CD4-positive, CD25-positive, alpha-beta regulatory T cell (primary cell): Measurements from ENCODE around the gene CAPNS2. TPM values are rescaled to one million over a fixed set of nuclear protein-coding genes. Genes with fewer than 3 reads are reported as not detected.

Source experiments
- ATAC-seq, 2 donors: fragments of 150-1000 bp; cut with Tn5 transposase; one replicate each; pipeline ENCODE4 v1.10.0; 2021; ENCODE audit warnings: low read depth in 2 of 2, moderate number of reproducible peaks in 2 of 2, moderate library complexity in 1 of 2
- DNase-seq, 3 donors: peaks; one replicate each; pipeline versions ENCODE4 v3.0.0 to v3.0.0-alpha.2; 2012 to 2022; ENCODE audit warnings: mixed read lengths in 1 of 3
- H3K27ac ChIP-seq: one replicate; pipeline ENCODE4 v1.7.0; 2013; ENCODE audit warnings: mild to moderate bottlenecking, low read length; ENCODE audit not compliant: insufficient read depth, poor library complexity, severe bottlenecking
- H3K27me3 ChIP-seq: one replicate; pipeline ENCODE4 v1.7.0; 2013; ENCODE audit warnings: low read length; ENCODE audit not compliant: control insufficient read depth, insufficient read depth
- H3K36me3 ChIP-seq: one replicate; pipeline ENCODE4 v1.7.0; 2013; ENCODE audit warnings: mild to moderate bottlenecking, low read length, moderate library complexity; ENCODE audit not compliant: control insufficient read depth, insufficient read depth
- H3K4me1 ChIP-seq: 2 replicates; pipeline ENCODE4 v1.7.0; 2013; ENCODE audit warnings: mild to moderate bottlenecking, low read length; ENCODE audit not compliant: insufficient read depth, control insufficient read depth, poor library complexity, severe bottlenecking
- H3K4me3 ChIP-seq: one replicate; pipeline ENCODE4 v1.7.0; 2013; ENCODE audit warnings: low read depth, mild to moderate bottlenecking, low read length, moderate library complexity
- H3K9me3 ChIP-seq, 2 experiments: 1 replicate in 1 of 2; 2 replicates in 1 of 2; pipeline ENCODE4 v1.7.0; 2013; ENCODE audit warnings: low read length in 2 of 2, mild to moderate bottlenecking in 1 of 2, moderate library complexity in 1 of 2; ENCODE audit not compliant: control insufficient read depth in 2 of 2
- H3K27ac Mint-ChIP-seq, 3 donors: one replicate each; pipeline ENCODE4 v1.8.0; 2020 to 2022; ENCODE audit warnings: mild to moderate bottlenecking in 3 of 3, mixed read lengths in 3 of 3, moderate library complexity in 2 of 3
- H3K27me3 Mint-ChIP-seq: one replicate; pipeline ENCODE4 v1.8.0; 2022; ENCODE audit warnings: mild to moderate bottlenecking, mixed read lengths
- H3K36me3 Mint-ChIP-seq: one replicate; pipeline ENCODE4 v1.8.0; 2020; ENCODE audit warnings: mixed read lengths
- H3K4me1 Mint-ChIP-seq, 4 donors: one replicate each; pipeline ENCODE4 v1.8.0; 2020 to 2022; ENCODE audit warnings: mixed read lengths in 4 of 4, mild to moderate bottlenecking in 1 of 4
- H3K4me3 Mint-ChIP-seq, 4 donors: one replicate each; pipeline ENCODE4 v1.8.0; 2020 to 2022; ENCODE audit warnings: mild to moderate bottlenecking in 4 of 4, mixed read lengths in 4 of 4, moderate library complexity in 3 of 4
- H3K9me3 Mint-ChIP-seq, 7 donors: one replicate each; pipeline ENCODE4 v1.8.0; 2020 to 2022; ENCODE audit warnings: mixed read lengths in 7 of 7, mild to moderate bottlenecking in 3 of 7, moderate library complexity in 2 of 7
- polyA plus RNA-seq, 4 donors: library from polyadenylated mRNA; unstranded; fragments of 300-500 nt; fragmentation: Illumina TruSeq; gene quantifications; one replicate each; pipeline ENCODE4 v1.2.3, GENCODE V29; 2021
- total RNA-seq: library from RNA; stranded (reverse); gene quantifications from one replicate; pipeline ENCODE4 v1.2.3, GENCODE V29; 2022

CAPNS2 gene
- total and polyA plus RNA-seq, 5 donors from 2014 or later: not detected

DNA sequence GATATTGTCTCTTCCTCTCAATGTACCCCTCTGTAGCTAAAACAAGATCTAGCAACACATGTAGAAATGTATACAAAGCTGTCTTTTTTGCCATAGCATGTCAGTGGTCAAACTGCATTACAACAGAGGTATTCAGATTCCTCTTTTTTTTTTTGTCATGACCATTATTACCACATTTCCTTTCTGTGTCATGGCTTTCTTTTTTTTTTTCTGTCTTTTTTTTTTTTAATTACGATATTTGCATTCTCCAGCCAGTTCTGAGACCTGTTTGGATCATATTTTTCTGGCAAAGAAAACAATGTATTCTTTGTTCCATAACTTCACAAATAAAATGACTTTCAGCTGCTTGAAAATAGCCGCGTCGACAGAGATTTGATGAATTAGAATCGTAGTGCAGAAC is 27.4 kb upstream of the CAPNS2 start:
- no peak for DNase-seq
- Histone ChIP-seq H3K9me3 (no peaks in the 10 kb centered on the region), H3K27me3 (no peaks in the 10 kb centered on the region), H3K27ac (no peak overlapping the region), H3K36me3 (no peaks in the 10 kb centered on the region), H3K4me1 (no peaks in the 10 kb centered on the region), H3K4me3 (no peak overlapping the region)
- ATAC-seq: no peak
- H3K4me3 Mint-ChIP-seq: no peak overlapping the region
- H3K9me3 Mint-ChIP-seq: no peaks in the 10 kb centered on the region
- no peak overlapping the region for H3K27ac Mint-ChIP-seq
- H3K27me3 Mint-ChIP-seq: no peaks in the 10 kb centered on the region
- no peaks in the 10 kb centered on the region for H3K4me1 Mint-ChIP-seq
- no peaks in the 10 kb centered on the region for H3K36me3 Mint-ChIP-seq

DNA sequence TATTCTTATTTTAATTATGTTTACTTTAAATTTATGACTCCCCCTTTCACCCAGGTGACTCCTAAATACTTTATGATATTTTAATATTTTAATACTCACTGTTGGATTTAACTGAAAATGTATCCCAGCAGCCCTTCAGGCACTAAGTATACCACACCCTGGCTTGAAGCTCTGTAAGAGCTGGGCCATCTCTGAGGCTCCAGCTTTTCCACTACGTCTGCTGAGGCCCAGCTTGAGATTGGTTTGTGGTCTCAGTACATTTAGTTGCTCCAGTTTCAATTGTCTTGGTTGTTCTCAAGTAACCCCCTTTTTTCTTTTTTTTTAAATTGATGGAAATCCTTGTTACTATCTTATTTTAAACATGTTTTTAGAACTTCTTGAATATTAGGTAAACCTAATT is 27.0 kb upstream of the CAPNS2 start:
- Histone ChIP-seq H3K27ac (no peak overlapping the region), H3K4me1 (no peaks in the 10 kb centered on the region), H3K36me3 (no peaks in the 10 kb centered on the region), H3K9me3 (no peaks in the 10 kb centered on the region), H3K4me3 (no peak overlapping the region), H3K27me3 (no peaks in the 10 kb centered on the region)
- ATAC-seq (no peak), DNase-seq (no peak)
- Mint-ChIP-seq H3K36me3 (no peaks in the 10 kb centered on the region), H3K27ac (no peak overlapping the region), H3K27me3 (no peaks in the 10 kb centered on the region), H3K4me1 (no peaks in the 10 kb centered on the region), H3K4me3 (no peak overlapping the region), H3K9me3 (no peaks in the 10 kb centered on the region)

DNA sequence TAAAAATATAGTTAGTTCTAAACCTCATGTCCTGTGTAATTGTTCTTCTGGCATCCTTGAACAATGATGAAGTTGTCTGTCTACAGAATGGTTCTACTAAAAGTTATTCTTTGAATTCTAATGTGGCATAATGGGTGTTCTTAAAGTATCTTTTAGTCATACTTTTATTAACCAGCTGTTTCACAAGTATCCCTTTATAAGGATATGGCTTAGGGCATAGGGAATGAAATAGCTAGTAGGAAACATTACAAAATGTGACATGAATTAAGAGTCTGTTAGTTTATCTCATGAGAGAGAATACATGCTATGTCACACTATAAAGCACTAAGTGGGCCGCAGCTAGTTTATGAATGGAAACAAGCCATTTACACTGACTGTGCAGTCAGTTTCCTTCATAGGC is 26.3 kb upstream of the CAPNS2 start:
- Mint-ChIP-seq H3K4me1 (no peaks in the 10 kb centered on the region), H3K27me3 (no peaks in the 10 kb centered on the region), H3K4me3 (no peak overlapping the region), H3K27ac (no peak overlapping the region), H3K9me3 (no peaks in the 10 kb centered on the region), H3K36me3 (no peaks in the 10 kb centered on the region)
- Histone ChIP-seq H3K27ac (no peak overlapping the region), H3K4me1 (no peaks in the 10 kb centered on the region), H3K9me3 (no peaks in the 10 kb centered on the region), H3K27me3 (no peaks in the 10 kb centered on the region), H3K4me3 (no peak overlapping the region), H3K36me3 (no peaks in the 10 kb centered on the region)
- ATAC-seq (no peak), DNase-seq (no peak)

DNA sequence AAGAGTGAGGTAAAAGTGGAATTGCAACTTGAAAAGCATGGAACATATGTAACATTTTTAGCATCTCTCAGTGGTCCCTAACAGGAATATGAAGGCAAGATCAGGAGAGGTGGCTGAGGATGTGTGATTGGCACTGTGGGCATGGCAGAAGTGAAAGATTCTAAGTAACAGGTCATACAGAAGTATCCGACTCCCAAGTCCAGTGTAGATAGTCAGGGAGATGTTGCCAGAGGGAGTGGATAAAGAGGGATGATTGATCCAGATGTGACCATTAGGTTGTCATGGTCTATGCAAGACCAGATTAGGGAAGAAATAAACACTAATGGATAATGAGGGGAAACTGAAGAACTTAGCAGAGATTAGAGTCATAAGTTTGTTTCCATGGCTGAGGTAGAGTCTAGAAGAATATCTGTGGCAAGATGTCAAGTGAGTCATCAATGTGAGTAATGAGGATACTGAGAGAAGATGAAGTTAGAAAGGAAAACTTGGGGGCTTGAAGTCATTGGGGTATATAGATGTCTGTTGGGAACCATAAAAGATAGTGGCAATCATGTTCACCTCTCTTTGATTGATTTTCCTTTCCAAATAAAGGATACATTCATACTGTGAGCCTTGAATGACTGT is 23.9 kb upstream of the CAPNS2 start:
- ATAC-seq (no peak), DNase-seq (no peak)
- Histone ChIP-seq H3K27ac (no peak overlapping the region), H3K4me1 (no peaks in the 10 kb centered on the region), H3K9me3 (no peaks in the 10 kb centered on the region), H3K27me3 (no peaks in the 10 kb centered on the region), H3K4me3 (no peak overlapping the region), H3K36me3 (no peaks in the 10 kb centered on the region)
- Mint-ChIP-seq H3K4me3 (no peak overlapping the region), H3K36me3 (no peaks in the 10 kb centered on the region), H3K27me3 (peaks cover 5% of the 10 kb centered on the region), H3K27ac (no peak overlapping the region), H3K4me1 (no peaks in the 10 kb centered on the region), H3K9me3 (no peaks in the 10 kb centered on the region)

DNA sequence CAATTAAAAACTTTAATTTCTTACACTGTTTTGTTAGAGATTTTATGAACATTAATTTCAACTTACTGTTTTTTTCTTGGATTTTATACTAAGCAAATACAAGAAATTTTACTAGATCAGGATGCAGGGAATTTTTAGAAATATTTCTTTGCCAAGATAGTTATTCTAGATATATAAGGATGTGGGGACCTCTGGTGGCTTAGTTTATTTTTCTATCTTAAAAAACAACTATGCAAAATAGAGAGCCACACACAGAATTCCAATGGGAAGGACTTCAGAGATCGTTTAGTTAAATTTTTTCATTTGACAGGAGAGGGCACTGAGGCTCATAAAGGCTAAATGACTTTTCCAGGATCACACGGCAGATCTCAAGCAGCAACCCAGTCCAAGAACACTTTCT is 23.0 kb upstream of the CAPNS2 start:
- Histone ChIP-seq H3K27me3 (no peaks in the 10 kb centered on the region), H3K4me1 (no peaks in the 10 kb centered on the region), H3K4me3 (no peak overlapping the region), H3K9me3 (no peaks in the 10 kb centered on the region), H3K36me3 (no peaks in the 10 kb centered on the region), H3K27ac (no peak overlapping the region)
- Mint-ChIP-seq H3K27me3 (peaks cover 5% of the 10 kb centered on the region), H3K27ac (no peak overlapping the region), H3K4me3 (no peak overlapping the region), H3K36me3 (no peaks in the 10 kb centered on the region), H3K9me3 (no peaks in the 10 kb centered on the region), H3K4me1 (no peaks in the 10 kb centered on the region)
- DNase-seq: no peak
- no peak for ATAC-seq

DNA sequence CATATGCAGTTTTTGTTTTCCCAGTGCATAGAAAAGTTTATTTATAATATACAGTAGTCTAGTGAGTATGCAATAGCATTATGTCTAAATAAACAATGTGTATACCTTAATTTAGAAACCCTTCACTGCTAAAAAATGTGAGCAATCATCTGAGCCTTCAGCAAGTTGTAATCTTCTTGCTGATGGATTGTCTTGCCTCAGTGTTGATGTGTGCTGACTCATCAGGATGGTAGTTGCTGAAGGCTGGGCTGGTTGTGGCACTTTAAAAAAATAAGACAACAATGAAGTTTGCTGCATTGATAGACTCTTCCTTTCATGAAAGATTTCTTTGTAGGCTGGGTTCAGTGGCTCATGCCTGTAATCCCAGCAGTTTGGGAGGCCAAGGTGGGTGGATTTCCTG is 13.9 kb upstream of the CAPNS2 start:
- H3K27me3 ChIP-seq: no peaks in the 10 kb centered on the region
- H3K9me3 ChIP-seq: no peaks in the 10 kb centered on the region
- Mint-ChIP-seq H3K27ac (no peak overlapping the region), H3K36me3 (no peaks in the 10 kb centered on the region), H3K27me3 (peaks cover 4% of the 10 kb centered on the region), H3K4me3 (no peak overlapping the region), H3K9me3 (peaks cover 0 to 2% (median 0%) of the 10 kb centered on the region in 7 donors), H3K4me1 (no peaks in the 10 kb centered on the region)
- DNase-seq (no peak), ATAC-seq (no peak)
- H3K4me3 ChIP-seq: no peak overlapping the region
- no peaks in the 10 kb centered on the region for H3K36me3 ChIP-seq
- no peak overlapping the region for H3K27ac ChIP-seq
- H3K4me1 ChIP-seq: no peaks in the 10 kb centered on the region

DNA sequence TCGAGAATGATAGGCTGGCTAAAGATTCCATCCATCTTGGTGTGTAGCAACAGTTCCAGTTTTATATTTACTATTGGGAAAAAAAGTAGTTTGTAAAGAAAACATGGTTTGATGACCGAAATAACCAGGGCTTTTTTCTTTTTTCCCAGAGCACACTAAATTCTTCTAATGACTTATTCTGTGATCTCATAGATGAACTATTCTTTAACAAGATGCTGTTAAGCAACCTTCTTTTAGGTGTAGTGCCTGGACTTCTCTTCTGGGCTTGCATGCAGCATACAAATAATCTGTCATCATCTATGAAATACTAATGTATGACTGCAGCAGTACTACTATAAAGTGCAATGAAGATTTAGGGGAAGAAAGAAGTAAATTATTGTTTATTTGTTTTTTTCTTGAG is 11.0 kb upstream of the CAPNS2 start:
- Mint-ChIP-seq H3K9me3 (peaks cover 0 to 2% (median 0%) of the 10 kb centered on the region in 7 donors), H3K27me3 (peaks cover 9% of the 10 kb centered on the region), H3K4me1 (no peaks in the 10 kb centered on the region), H3K27ac (no peak overlapping the region), H3K36me3 (no peaks in the 10 kb centered on the region), H3K4me3 (no peak overlapping the region)
- Histone ChIP-seq H3K4me1 (no peaks in the 10 kb centered on the region), H3K4me3 (no peak overlapping the region), H3K9me3 (no peaks in the 10 kb centered on the region), H3K27me3 (no peaks in the 10 kb centered on the region), H3K36me3 (no peaks in the 10 kb centered on the region), H3K27ac (no peak overlapping the region)
- DNase-seq (no peak), ATAC-seq (no peak)

DNA sequence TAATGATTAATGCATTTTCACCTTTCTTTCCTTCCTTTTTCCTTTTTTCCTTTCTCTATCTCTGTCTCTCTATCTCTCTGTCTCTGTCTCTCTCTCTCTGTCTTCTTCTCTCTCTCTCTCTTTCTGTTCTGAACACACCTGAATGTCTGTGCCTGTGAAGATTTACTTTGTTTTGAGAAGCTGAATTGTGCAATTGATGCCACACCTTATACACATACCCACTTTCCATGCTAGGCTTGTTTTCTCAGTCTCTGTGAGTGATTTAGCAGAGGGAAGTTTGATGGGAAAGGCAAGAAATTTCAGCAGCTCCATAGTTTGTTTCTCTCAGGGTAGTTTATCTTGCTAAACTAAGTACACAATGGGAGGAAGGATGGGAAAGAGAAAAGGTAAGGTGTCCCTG is 9.3 kb upstream of the CAPNS2 start:
- DNase-seq (no peak), ATAC-seq (no peak)
- H3K4me3 ChIP-seq: no peak overlapping the region
- H3K27ac ChIP-seq: no peak overlapping the region
- H3K27me3 Mint-ChIP-seq: peaks cover 5% of the 10 kb centered on the region
- H3K27ac Mint-ChIP-seq: no peak overlapping the region
- H3K9me3 ChIP-seq: no peaks in the 10 kb centered on the region
- no peaks in the 10 kb centered on the region for H3K36me3 ChIP-seq
- no peaks in the 10 kb centered on the region for H3K27me3 ChIP-seq
- peaks cover 0 to 2% (median 0%) of the 10 kb centered on the region in 7 donors for H3K9me3 Mint-ChIP-seq
- no peak overlapping the region for H3K4me3 Mint-ChIP-seq
- H3K4me1 Mint-ChIP-seq: no peaks in the 10 kb centered on the region
- no peaks in the 10 kb centered on the region for H3K36me3 Mint-ChIP-seq
- no peaks in the 10 kb centered on the region for H3K4me1 ChIP-seq
